HEK293T (cell line): ENCODE results near the gene ING5.

Source experiments
- CTCF ChIA-PET: fragments of 350-600 bp; formaldehyde crosslinking; extraction: SDS; loops from one replicate; lab custom pipeline; 2021; ENCODE audit warnings: antibody characterized with exemption, inconsistent platforms; lab: Yijun Ruan, JAX
- POLR2A ChIA-PET: fragments of 350-600 bp; formaldehyde crosslinking; extraction: SDS; loops from one replicate; lab custom pipeline; 2020; ENCODE audit warnings: antibody characterized with exemption, inconsistent platforms; lab: Yijun Ruan, JAX
- DNase-seq: peaks from one replicate; pipeline ENCODE4 v3.0.0; 2012; ENCODE audit warnings: mixed read lengths; ENCODE audit errors: extremely low spot score
- ARNT ChIP-seq: fragments of 450-650 bp; IDR thresholded peaks from 2 replicates; pipeline ENCODE4 v1.6.1; 2017; ENCODE audit warnings: mild to moderate bottlenecking
- BHLHE40 ChIP-seq: fragments of 450-650 bp; IDR thresholded peaks from 2 replicates; pipeline ENCODE4 v1.6.1; 2016; ENCODE audit warnings: mild to moderate bottlenecking, moderate library complexity, borderline replicate concordance
- CTBP1 ChIP-seq: fragments of 450-650 bp; IDR thresholded peaks from 2 replicates; pipeline ENCODE4 v1.6.1; 2016; ENCODE audit warnings: borderline replicate concordance
- ELF4 ChIP-seq: fragments of 450-650 bp; IDR thresholded peaks from 2 replicates; pipeline ENCODE4 v1.6.1; 2017; ENCODE audit warnings: antibody characterized with exemption
- FOXA1 ChIP-seq: fragments of 450-650 bp; IDR thresholded peaks from 2 replicates; pipeline ENCODE4 v1.6.1; 2016; ENCODE audit warnings: mild to moderate bottlenecking
- FOXK2 ChIP-seq: fragments of 450-650 bp; IDR thresholded peaks from 2 replicates; pipeline ENCODE4 v1.6.1; 2016; ENCODE audit warnings: mild to moderate bottlenecking
- FOXM1 ChIP-seq: fragments of 450-650 bp; IDR thresholded peaks from 2 replicates; pipeline ENCODE4 v1.6.1; 2017; ENCODE audit warnings: mild to moderate bottlenecking, borderline replicate concordance
- HDGF ChIP-seq: fragments of 450-650 bp; IDR thresholded peaks from 2 replicates; pipeline ENCODE4 v1.6.1; 2017; ENCODE audit warnings: antibody characterized with exemption, borderline replicate concordance
- L3MBTL2 ChIP-seq: fragments of 450-650 bp; conservative IDR thresholded peaks from 2 replicates; pipeline ENCODE4 v1.6.1; 2016; ENCODE audit warnings: mild to moderate bottlenecking
- LEF1 ChIP-seq: fragments of 450-650 bp; IDR thresholded peaks from 2 replicates; pipeline ENCODE4 v1.6.1; 2017; ENCODE audit warnings: mild to moderate bottlenecking, borderline replicate concordance
- NFRKB ChIP-seq: fragments of 450-650 bp; IDR thresholded peaks from 2 replicates; pipeline ENCODE4 v1.6.1; 2016; ENCODE audit warnings: mild to moderate bottlenecking, moderate library complexity
- PKNOX1 ChIP-seq: fragments of 450-650 bp; IDR thresholded peaks from 2 replicates; pipeline ENCODE4 v1.6.1; 2016
- SP1 ChIP-seq: fragments of 450-650 bp; IDR thresholded peaks from 2 replicates; pipeline ENCODE4 v1.6.1; 2017
- SUZ12 ChIP-seq: fragments of 450-650 bp; IDR thresholded peaks from 2 replicates; pipeline ENCODE4 v1.6.1; 2016; ENCODE audit warnings: mild to moderate bottlenecking
- TARDBP ChIP-seq: fragments of 450-650 bp; IDR thresholded peaks from 2 replicates; pipeline ENCODE4 v1.6.1; 2016
- ZNF384 ChIP-seq: fragments of 450-650 bp; IDR thresholded peaks from 2 replicates; pipeline ENCODE4 v1.6.1; 2016

Gene ING5

GRCh38 chr2:241724975-241725870 is 23.4 kb downstream of the ING5 start:
- ChIA-PET CTCF (no interaction called here), POLR2A (interaction anchor here (1.3 kb wide), 1 partner anchor 23 kb away, joined by 4 read pairs; the partner anchor contains the start of gene ING5)
- TF ChIP-seq FOXM1 (no peak), ARNT (no peak), L3MBTL2 (no peak)
- DNase-seq = no peak

- no peak for TF ChIP-seq L3MBTL2
- no peak for TF ChIP-seq BHLHE40
- TF ChIP-seq ARNT = no peak
- TF ChIP-seq SUZ12 = no peak
- no peak for TF ChIP-seq HDGF
- TF ChIP-seq ELF4 = no peak
- no peak for TF ChIP-seq NFRKB
- TF ChIP-seq ZNF384 = no peak
- POLR2A ChIA-PET = interaction anchor here (1.3 kb wide), 1 partner anchor 25 kb away, joined by 4 read pairs; the partner anchor contains the start of gene ING5
- CTCF ChIA-PET = no interaction called here
- DNase-seq = no peak
These were observed 24.6 kb downstream of the ING5 start for GRCh38 chr2:241726459-241726858.

GRCh38 chr2:241728000-241728399 is 26.2 kb downstream of the ING5 start:
- CTCF ChIA-PET = interaction anchor here (0.5 kb wide), 1 partner anchor 97 kb away, joined by 3 read pairs; no protein-coding TSS in a partner anchor
- TF ChIP-seq CTBP1 (no peak), ZNF384 (no peak), L3MBTL2 (no peak), BHLHE40 (no peak), NFRKB (no peak), FOXM1 (no peak), HDGF (no peak), FOXA1 (no peak), ARNT (no peak), PKNOX1 (no peak), ELF4 (no peak), SP1 (no peak), LEF1 (no peak), TARDBP (no peak), FOXK2 (no peak), SUZ12 (no peak)

GRCh38 chr2:241728627-241729026 is 26.8 kb downstream of the ING5 start:
- ChIA-PET CTCF (no interaction called here), POLR2A (interaction anchor here (1.7 kb wide), 1 partner anchor 27 kb away, joined by 3 read pairs; no protein-coding TSS in a partner anchor)
- no peak for DNase-seq
- TF ChIP-seq NFRKB (no peak), L3MBTL2 (no peak), SUZ12 (no peak), PKNOX1 (no peak), LEF1 (no peak), FOXM1 (no peak), ARNT (no peak), HDGF (no peak), ZNF384 (no peak), FOXA1 (no peak), BHLHE40 (no peak), ELF4 (no peak)

More at GRCh38 chr2:241728000-241728399, 26.2 kb downstream of the ING5 start:
- DNase-seq = no peak
- POLR2A ChIA-PET = interaction anchor here (1.7 kb wide), 1 partner anchor 27 kb away, joined by 3 read pairs; no protein-coding TSS in a partner anchor

GRCh38 chr2:241729868-241730267 is 28.0 kb downstream of the ING5 start:
- TF ChIP-seq FOXA1 = no peak
- TF ChIP-seq SP1 = no peak
- TF ChIP-seq TARDBP = no peak
- no peak for TF ChIP-seq HDGF
- TF ChIP-seq BHLHE40 = no peak
- no peak for TF ChIP-seq CTBP1
- no peak for TF ChIP-seq FOXK2
- no peak for TF ChIP-seq ZNF384
- TF ChIP-seq LEF1 = no peak
- TF ChIP-seq L3MBTL2 = no peak
- no peak for TF ChIP-seq ARNT
- no peak for TF ChIP-seq PKNOX1
- no peak for TF ChIP-seq FOXM1
- no peak for TF ChIP-seq ELF4
- no peak for TF ChIP-seq NFRKB
- no peak for TF ChIP-seq SUZ12
- DNase-seq = no peak
- CTCF ChIA-PET = no interaction called here
- POLR2A ChIA-PET = no interaction called here
